Heart left ventricle (tissue), 13 donors: ENCODE measurements around the gene KDF1.

Experiments used
- CTCF ChIP-seq, 12 donors: fragments of 200-600 bp; sonication (generic) in 4 of 12; IDR thresholded peaks; one replicate each; pipeline versions ENCODE4 v1.5.0 to v1.8.0; 2018 to 2022; ENCODE audit warnings: antibody characterized with exemption in 12 of 12, mild to moderate bottlenecking in 5 of 12
- POLR2A ChIP-seq, 2 donors: fragments of 450-650 bp; IDR thresholded peaks; one replicate each; pipeline ENCODE4 v1.6.1; 2017; ENCODE audit warnings: antibody characterized with exemption in 2 of 2, mild to moderate bottlenecking in 2 of 2, moderate library complexity in 2 of 2
- donor health status: ischemic (EF 13 %, LVEDD 7.1; RV severe dilation, severe dysfunction).
- donor health status: DM: no; HTN: yes; CAD: no.
- donor health status: DM: no; HTN: no; CAD: no.
- donor health status: ischemic (EF 25% LVEDD 6.9; RV normal size, moderate dysfunction).
- donor health status: ischemic (EF 25% LVEDD 5.7; RV mildly dilated, moderate dysfunction).
- donor health status: ischemic (EF 35%, LVEDD 5.7; RV mildly dilated, moderate dysfunction).
- donor health status: nonischemic (EF 11% LVEDD 7.7; RV severe dilation, severe dysfunction).
- donor health status: DM: yes; HTN: yes; CAD: no.
- donor health status: PGD.
- donor health status: ischemic (EF 29% LVEDD 5.4; RV normal size, mild dysfunction).
- donor health status: nonischemic (EF 23%, LVEDD 6.1; RV moderate dilation, normal function).

- TF ChIP-seq POLR2A (IDR thresholded peaks at IDR 0.05) (no peak), CTCF (IDR thresholded peaks at IDR 0.05) (no peak)
Observed at GRCh38 chr1:27003745-27004470, 43.6 kb upstream of the KDF1 start.
